ENCODE results near the gene PGM1.

PGM1 gene

DNA sequence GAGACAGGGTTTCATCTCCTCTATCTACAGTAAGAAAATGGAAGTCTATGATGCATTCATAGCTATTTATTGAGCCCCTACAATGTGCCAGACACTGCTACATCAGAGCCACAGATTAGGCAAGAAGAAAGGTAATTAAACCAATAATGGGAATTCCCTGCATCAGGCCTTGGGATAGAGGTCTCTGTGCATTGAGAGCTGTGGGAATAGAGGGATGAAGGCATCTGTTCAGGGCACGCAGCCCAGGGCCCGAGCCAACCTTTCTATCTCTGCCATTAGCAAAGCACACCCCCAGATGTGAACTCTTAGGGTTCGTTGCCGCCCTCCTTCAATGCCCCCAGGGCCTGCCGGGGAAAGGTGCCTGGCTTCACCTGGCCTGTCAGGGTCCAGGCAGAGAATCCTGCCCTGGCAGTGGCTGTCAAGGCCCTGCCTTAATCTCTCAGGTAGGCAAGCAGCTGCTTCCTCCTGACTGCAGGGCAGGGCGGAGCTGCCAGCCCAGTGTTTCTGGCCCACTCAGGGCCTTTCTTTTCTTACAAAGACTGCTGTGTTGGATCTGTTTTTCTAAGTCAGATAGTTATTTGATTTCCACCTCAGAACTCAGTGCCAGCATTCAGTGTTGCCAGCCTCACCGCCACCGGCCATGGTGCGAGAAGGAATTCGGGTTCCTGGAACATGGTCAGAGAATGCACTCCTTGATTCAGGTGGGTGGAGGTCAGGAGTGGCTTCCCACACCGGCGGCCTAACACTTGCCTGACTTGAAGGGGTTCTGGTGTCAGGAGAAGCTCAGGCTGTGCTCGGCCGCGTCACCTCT, 76.1 kb downstream of the PGM1 start:
- no peak for DNase-seq

DNA sequence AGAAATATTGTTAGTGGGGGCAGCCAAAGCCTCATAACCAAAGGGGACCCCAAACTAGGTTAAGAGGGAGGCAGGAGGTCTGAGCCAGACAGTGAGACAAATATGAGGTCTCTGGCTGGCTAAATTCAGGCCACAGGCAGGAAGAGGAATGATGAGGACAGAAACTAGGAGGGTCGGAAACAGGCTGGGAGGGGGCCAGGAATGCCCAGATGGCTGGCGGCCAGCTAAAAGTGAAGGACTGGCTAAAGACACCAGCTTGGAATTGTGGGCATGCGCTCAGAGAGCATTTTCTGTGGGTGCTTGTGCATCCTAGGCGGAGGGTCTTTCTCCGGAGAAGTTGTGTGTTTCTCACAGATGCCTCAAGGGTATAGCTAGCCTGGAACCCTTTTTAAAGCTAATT, 77.0 kb downstream of the PGM1 start:
- no peak for DNase-seq

DNA sequence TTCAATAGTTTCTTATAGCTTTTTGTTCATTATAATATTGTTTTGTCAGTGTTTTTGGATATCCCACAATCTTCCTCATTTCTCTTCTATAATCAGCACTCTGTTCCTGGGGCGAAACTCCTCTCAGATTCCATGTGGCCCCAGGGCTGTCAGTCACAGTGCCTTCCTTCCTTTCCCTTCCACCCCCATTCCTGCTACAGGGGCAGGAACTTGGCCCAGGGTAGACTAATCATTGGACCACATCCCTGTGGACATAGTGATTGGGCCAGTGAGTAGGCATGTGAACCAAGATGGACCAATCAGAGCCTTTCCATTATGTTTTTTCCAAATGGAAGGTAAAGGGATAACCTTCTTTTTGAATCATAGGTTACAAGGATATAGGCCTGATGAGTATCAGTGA, 78.3 kb downstream of the PGM1 start:
- DNase-seq = no peak

DNA sequence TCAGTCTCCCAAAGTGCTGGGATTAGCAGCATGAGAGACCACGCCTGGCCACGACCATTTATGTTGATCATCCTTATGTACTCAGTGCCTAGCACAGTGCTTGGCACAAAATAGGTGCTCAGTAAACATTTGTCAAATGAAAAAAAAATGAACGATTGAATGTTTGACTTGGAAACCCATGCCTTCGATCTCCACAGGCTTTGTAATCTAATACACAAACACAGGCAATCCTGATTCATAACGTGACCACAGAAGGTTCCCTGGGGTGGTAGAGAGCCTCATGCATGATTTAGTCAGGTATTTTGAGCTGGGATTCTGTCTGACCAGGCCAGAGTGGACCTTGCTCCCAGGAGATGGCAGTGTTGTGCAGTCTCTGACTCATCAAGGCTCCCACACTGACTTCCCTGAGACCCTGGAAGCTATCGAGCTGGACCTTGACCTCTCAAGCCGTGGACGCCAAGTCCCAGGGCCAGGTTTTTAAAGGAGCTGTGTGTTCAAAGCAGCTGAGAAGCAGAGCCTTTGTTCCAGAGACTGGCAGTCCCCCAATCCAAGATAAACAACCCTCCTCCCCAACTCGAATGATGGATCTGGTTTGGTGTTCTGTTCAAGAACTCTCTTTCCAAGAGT, 81.1 kb downstream of the PGM1 start:
- DNase-seq = no peak

DNA sequence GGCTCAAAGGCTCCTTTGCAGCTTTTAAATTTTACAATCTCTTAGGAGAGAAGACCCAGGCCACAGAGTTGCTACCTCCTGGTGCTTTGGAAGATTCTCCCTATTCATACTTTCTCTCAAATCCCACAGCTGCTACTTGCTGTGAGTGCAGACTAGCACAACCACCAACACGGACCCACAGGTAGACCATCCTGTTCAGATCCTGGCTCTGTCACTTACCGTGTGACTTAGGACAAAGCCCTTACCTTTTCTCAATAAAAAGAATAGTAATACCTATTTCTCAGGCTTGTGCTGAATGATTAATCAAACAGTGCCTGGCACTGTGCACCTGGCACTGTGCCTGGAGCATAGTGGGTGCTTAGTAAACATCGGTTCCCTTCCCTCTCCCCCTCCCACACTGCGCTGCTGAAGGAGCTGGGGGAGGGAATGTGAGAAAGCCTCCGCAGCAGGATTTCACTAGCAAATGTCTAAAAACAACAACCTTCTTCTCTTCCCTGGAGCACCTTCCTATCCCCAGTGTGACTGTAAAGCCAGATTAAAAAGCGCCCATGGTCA, 81.7 kb downstream of the PGM1 start:
- DNase-seq = no peak

DNA sequence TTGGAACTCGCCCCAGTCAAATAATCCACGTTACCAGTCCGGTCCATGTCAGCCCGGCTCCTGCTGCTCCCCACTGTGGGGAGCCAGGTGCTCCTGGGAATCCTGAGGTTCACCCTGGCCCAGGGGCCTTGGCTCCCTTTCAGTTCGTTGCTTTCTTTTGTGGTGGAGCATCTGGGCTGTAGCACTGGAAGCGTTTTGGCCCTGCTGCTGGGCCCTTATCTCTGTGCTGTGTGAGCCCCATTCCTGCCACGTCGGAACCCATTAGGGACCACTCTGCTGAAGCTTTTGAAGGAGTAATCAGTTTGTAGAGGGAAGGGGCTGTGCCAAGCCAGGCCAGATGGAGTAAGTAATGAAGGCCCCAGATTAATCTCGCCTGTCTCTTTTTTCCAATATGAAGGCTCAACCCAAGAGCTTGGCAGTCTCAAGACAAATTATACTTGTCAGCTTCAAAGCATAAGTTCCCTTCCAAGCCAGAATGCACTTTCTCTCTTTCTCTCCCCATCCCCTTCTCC, 82.3 kb downstream of the PGM1 start:
- no peak for DNase-seq

DNA sequence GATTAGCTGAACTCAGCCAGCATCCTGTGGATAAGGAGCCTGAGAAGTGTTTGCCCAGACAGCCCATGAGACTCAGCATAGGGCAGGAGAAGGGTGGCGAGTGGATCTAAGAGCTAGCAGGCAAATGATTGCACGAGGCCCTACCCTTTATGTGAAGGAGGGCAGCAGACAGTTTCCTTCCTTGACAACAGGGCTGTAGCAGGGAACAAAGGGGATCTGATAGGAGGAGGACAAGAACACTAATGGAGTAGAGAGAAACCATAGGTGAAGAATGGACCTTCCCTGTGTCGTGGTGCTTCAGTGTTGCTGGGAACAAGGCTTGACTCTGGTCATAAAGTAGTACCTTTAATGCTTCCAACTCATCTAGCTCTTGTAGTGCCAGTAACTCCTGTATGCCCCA, 84.3 kb downstream of the PGM1 start:
- no peak for DNase-seq

DNA sequence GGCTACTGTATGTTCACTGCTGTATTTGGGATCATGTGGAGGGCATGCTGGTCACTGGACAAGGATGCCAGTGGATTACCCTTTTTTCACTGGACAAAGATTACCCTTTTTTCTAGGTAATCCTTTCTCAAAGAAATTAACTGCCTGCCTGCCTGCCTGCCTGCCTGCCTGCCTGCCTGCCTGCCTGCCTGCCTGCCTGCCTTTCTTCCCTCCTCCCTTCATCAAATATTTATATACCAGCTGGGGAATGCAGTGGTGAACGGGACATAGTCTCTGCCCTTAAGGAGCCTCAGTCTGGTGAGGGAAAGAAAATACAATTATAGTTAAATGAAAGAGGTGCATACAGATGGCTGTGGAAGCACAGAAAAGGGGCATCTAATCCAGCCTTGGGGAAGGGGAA, 85.0 kb downstream of the PGM1 start:
- no peak for DNase-seq

DNA sequence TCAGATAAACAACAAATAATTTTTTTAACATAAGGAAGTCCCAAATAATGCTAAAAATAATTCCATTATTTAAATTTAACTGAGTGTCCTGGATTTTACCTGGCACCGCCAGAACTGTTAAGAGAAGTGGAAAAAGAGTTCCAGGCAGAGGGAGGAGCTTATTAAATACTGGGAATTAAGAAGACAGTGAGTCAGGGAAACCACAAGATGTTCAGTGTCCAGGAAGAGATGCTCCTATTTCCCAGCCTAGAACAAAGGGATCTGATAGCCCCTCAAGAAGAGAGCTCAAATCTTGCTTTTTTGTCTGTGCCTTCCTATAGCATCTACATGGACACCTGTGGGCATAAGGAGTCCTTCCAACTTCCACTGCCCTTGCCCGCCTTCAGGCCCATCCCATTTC, 85.9 kb downstream of the PGM1 start:
- no peak for DNase-seq

DNA sequence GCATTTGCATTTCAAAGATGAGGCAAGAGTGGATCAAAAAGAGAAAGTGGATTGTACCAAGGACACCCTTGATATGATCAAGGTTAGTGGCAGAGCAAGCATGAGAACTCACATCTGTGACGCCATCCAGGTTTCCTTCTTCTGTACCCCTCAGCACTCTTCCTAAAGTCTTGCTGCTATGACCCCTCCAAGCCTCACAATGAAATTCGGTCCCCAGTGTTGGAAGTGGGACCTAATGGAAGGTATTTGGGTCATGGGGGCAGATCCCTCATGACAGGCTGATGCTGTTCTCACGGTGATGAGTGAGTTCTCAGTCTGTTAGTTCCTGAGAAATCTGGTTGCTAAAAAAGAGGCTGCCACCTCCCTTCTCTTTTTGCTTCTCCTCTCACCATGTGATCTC, 86.4 kb downstream of the PGM1 start:
- DNase-seq = no peak

DNA sequence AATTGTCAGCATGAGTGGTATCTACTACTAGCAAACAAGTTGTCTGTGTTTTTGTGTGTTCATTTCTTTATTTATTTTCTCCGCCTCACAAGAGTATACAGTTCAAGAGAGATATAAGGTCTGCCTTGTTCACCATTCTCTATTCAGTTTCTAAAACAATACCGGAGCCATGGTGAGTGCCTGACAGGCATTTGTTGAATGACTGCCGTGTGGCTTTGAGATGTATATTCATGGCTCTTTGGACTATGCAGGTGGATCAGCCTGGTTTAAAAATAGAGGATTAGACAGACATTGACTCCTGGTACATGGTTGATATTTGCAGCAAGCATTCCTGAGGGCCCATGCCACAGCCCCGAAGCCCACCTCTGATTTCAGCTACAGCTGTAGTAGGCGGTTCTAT, 89.7 kb downstream of the PGM1 start:
- no peak for DNase-seq

DNA sequence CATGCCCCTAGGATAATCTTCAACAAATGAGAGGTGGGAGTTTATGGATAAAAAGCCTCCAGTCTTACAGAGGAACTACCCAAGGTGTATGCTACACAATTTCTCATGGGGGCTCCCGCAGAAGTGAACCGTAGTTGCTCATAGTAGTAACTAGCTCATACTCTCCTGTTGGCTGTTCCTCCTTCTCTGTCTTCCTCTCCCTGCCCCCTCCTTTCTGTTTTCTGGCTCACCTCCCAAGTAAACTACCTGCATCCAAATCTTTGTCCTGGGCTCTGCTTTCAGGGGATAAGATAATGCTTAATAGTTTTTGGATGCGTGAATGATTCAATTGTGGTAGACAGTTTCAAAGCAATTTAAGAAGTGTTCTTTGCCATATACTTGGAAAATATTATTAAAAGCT, 90.5 kb downstream of the PGM1 start:
- DNase-seq = no peak

DNA sequence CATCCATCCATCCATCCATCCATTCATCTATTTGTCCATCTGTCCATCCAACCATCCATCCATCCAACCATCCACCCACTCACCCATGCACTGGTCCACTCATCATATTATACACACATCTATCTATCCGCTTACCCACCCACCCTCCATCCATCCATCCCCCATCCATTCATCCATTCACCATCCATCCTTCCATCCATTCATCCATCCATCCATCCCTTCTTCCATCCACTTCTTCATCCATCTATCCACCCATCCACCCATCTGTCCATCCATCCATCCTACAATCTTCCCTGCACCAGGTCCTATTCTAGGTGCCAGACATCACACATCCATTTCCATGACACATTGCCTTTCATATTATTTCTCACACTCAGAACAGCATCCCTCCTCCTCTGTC, 93.5 kb downstream of the PGM1 start:
- no peak for DNase-seq

DNA sequence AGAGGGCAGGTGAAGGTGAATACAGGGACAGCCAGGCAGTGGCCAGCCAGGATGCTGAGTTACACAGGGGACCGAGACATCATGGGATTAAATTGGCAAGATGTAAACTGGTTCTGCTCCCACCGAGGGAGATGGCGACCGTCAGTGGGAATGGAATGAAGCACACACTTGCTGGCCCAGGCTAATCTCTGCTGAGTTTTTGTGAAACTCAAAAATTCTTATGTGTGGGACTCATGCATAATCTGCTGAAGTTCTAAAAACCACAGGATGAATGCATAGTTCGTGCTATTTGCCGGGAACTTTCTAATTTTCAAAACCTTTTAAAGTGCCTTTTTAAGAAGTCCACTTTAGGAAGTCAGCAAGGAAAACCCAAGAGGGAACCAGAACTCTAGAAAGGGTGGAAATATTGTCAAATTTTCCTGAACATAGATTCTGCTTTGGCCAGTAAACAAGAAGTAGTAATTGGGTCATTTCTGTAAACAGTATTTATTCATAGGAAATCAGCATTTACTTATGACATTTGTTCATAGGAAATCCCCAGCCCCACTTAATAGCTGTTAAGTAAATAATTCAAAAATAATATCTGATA, 95.2 kb downstream of the PGM1 start:
- no peak for DNase-seq

DNA sequence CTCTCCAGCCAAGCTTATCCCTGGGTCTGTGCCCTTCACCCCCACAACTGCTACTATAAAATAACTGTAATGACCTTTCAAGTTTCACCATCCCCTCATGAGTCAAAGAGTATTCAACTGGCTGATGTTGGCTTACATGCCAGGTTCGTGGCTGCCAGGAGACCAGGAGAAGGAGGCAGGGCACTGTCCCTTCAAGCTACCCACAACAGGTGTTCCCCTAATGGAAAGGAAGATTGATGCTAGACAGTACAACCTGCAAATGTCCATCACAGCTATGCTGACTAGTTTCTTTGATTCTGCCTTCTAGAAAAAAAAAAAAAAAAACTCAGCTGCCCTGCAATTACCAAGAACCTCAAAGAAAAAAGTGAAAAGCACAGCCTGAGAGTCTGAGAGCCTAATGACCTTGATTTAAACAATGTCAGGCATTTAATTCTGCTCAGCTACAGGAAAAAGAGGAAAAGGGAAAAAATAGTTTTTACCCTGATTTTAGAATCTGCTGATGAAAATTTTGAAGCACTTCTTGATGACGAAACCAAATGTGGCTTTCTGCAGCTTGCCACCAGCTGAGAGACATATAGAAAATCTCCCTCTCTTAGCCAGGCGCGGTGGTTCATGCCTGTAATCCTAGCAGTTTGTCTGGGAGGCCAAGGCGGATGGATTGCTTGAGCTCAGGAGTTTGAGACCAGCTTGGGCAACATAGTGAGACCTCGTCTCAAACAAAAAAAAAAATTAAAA, 97.9 kb downstream of the PGM1 start:
- DNase-seq = no peak

DNA sequence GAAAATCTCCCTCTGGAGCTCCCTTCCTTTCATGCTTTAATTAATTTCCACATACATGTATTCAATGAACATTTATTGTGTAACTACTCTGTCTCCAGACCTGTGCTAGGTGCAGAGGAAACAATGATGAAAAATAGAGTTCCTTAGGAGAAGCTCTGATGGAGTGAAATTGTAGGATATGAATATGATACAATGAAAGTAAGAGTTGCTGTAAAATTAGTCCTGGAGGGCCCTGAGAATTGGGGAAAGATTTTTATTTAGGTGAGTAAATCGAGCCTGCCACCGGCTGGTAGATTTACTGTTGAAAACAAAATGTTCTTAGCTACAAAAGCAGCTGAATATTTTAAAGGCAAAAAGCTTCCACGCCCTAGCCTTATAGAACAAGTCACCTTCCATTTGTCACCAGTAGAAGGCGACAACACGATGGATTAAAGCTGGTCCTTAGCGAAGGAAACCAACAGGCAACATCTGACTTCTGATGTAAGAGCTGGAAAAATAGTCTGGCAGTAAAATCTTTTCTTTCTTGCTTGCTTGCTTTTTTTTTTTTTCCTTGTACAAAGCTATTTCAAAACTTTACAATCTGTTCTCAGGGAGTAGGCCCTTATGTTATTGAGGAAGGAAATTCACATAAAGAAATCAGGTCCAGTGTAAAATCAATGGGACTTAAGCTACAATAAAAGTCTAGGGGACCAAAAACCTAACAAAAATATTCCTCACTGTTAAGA, 98.7 kb downstream of the PGM1 start:
- no peak for DNase-seq

DNA sequence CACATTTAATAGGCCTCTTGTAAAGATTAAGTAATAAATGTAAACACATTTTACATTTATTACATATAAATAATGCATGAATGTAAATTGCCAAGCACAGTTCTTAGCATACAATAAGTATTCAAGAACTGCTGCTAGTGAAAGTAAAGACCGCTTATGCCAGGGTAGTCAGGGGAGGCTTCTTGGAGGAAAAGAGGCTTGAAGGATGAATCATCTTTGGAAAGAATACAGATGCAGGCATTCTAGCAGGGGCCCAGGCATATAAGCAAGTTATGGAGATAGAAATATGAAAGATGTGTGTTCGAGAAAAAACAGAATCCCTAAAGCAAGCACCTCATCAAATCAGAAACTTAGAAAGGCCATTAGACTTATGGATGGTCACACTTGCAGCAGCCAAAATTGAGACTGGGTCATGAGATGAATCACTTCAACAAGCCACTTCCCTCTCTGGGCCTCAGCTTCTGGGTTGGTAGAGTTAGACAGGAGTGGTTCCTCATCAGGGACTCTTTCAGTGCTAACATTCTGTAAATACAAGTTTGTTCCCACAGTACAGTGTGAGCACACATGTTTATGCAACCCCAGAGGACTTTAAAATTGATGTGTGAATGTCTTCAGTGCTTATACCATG, 100.8 kb downstream of the PGM1 start:
- DNase-seq = no peak

DNA sequence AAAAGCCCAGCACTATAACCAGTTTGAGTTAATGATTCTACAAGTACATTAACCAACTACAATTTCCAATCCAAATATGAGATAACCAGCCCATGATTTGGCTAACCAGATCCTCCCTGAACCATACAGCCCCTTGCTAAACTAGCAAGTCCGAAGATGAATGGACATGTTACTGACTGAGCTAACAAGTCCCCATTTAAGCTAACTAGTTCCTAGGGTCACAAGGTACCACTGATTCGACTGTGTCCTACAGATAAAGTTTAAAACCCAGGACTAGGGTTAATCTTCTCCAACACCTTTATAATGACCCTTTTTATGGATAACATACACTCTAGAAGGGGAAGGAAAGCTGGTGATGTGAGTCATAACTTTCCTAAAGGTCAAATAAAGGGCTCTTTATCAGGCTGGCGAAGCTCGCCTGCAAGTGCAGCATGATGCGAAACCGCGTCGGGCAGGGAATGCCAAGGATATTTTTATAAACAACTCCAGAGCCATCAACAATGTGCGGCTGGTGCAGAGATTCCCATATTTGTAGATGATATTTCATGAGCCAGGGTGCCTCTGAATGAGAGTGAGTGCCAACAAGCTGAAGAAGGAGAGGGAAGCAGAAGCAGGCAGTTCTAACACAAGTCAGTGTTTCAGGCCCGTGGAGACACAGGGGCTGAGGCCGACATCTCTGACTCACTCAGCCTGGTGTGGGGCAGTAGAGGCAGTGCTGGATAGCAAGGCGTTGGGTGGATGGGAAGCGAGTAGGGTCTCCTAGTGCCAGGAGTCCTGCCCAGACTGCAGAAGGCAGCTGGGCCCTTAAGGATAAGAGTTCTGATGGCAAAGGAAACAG, 105.0 kb downstream of the PGM1 start:
- DNase-seq = no peak

DNA sequence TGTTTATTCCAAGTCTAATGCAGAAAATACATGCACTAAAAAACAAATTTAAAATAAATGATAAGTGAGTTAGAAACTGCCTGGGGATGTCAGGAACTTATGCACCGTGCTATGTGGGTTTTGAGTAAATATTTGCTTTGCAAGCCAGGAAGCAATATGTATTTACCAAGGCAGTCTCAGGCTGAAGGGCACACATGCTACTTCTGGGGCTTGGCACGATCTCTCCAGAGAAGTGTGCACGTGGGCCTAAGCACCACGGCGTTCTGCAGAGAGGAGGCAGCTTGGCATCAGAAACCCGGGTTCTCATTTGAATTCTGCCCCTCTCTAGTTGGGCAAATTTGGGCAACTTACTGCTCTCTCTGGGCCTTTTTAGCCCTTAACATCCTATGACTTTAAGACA, 108.0 kb downstream of the PGM1 start:
- DNase-seq = no peak

DNA sequence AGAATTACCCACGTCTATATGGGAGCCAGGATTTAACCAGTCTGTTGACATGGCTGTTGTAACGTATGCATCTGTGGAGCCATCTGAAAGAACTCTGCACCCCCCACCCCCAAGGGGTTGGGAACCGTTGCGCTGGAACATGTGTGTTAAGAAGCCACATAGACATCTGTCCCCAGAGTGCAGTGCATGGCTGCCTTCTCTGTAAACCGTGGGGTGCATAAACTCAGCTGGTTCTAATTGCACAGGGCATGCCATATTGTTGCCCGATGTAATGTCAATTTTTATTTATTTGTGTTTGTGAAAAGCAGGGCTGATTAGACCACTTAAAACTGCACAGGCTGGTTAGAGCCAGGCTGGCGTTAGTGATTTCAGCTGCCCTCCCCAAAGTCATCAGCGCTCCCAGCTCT, 110.5 kb downstream of the PGM1 start:
- no peak for DNase-seq

DNA sequence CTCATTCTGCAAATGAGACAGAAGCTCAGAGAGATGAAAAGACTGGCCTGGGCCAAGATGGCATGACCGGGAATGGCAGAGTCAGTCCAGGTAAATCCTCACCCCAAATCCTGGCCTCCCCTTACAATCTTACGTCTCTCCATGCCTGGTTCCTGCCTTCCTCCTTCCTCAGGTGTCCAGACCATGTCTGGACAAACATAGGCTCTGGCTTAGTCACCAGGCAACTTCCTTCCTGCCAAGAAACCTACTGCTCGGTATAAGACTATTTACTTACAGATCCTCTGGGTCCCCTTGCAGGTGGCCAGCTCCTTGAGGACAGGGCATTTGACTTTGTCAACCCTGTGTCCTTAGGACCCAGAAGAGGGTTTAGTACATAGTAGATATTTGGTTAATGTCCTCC, 111.2 kb downstream of the PGM1 start:
- no peak for DNase-seq
